GM19328 (cell line): ENCODE measurements around the gene TMEM134.
"Not testable (repeated sequence)": the region's sequence is repeated elsewhere in the genome, so short reads cannot be mapped to it uniquely, and the experiment has no call there.

ENCODE experiments used
- ATAC-seq: cut with Tn5 transposase; IDR thresholded peaks from one replicate; pipeline ENCODE4 v1.9.1; 2021; ENCODE audit warnings: mild to moderate bottlenecking, moderate library complexity; ENCODE audit not compliant: unreplicated experiment

Gene TMEM134

GRCh38 chr11:67486481-67487195, 17.6 kb upstream of the TMEM134 start:
- ATAC-seq, result peak; percentile 37

GRCh38 chr11:67485873-67486361, 16.9 kb upstream of the TMEM134 start:
- not testable (repeated sequence) for ATAC-seq

DNA sequence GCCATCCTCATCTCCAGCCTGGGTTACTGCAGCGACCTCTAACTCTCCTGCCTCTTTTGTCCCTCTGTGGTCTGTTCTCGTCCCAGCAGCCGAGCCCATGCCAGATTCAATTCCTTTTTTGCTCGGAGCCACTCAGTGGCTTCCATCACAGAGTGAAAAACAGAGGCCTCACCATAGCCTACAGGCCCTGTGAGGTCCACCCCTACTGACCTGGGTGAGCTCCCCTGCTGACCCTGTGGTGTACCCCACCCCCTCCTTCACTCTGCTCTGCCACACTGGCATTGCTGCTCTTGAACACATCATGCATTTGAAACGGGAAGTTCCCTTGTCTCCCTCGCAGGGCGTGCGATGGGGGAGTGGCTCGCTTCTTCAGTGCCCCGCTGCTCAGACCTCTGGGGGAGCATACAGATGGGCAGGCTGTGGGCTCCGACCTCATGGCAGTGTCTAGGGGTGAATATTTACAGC, 15.8 kb upstream of the TMEM134 start:
- ATAC-seq, result no peak

GRCh38 chr11:67483831-67484665, 15.0 kb upstream of the TMEM134 start:
- ATAC-seq, result no peak

GRCh38 chr11:67482827-67483798, 14.1 kb upstream of the TMEM134 start, which contains the start of gene AIP:
Gene AIP, plus strand, starts transcription at chr11:67483026. Its CDS starts 133 bp downstream, at chr11:67483159.
- ATAC-seq, result peak; percentile 59

- peak; percentile 11 for ATAC-seq
Observed at GRCh38 chr11:67482275-67482826, 13.3 kb upstream of the TMEM134 start.

DNA sequence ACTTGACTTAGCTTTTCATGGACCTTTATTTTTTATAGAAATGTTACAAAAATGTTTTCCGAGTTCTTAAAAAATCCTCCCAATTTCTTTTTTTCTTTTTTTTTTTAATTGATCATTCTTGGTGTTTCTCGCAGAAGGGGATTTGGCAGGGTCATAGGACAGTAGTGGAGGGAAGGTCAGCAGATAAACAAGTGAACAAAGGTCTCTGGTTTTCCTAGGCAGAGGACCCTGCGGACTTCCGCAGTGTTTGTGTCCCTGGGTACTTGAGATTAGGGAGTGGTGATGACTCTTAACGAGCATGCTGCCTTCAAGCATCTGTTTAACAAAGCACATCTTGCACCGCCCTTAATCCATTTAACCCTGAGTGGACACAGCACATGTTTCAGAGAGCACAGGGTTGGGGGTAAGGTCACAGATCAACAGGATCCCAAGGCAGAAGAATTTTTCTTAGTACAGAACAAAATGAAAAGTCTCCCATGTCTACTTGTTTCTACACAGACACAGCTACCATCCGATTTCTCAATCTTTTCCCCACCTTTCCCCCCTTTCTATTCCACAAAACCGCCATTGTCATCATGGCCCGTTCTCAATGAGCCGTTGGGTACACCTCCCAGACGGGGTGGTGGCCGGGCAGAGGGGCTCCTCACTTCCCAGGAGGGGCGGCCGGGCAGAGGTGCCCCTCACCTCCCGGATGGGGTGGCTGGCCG, 8.4 kb upstream of the TMEM134 start:
- ATAC-seq, result not testable (repeated sequence)

DNA sequence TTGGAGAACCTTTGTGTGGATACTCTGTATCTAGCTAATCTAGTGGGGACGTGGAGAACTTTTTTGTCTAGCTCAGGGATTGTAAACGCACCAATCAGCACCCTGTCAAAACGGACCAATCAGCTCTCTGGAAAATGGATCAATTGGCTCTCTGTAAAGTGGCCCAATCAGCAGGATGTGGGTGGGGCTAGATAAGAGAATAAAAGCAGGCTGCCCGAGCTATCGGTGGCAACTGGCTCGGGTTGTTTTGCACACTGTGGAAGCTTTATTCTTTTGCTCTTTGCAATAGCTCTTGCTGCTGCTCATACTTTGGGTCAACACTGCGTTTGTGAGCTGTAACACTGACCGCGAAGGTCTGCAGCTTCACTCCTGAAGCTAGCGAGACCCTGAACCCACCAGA, 7.6 kb upstream of the TMEM134 start:
- ATAC-seq, result not testable (repeated sequence)

GRCh38 chr11:67472882-67473281, 3.8 kb upstream of the TMEM134 start:
- no peak for ATAC-seq

- ATAC-seq, result no peak
Observed at GRCh38 chr11:67470337-67471002, 1.4 kb upstream of the TMEM134 start.

DNA sequence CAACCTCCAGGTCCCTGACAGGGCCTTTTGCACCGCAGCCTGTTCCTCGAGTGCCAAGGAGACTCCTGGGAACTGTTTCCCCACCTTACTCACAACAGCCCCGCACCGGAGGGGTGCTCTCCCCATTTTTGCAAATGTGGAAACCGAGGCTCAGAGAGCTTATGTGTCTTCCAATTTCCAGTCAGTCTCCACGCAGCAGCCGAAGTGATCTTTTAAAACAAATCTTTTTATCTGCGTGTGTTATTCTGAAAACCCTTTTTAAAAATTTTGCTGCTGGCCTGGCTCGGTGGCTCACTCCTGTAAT, 409 bp upstream of the TMEM134 start:
- ATAC-seq, result no peak

DNA sequence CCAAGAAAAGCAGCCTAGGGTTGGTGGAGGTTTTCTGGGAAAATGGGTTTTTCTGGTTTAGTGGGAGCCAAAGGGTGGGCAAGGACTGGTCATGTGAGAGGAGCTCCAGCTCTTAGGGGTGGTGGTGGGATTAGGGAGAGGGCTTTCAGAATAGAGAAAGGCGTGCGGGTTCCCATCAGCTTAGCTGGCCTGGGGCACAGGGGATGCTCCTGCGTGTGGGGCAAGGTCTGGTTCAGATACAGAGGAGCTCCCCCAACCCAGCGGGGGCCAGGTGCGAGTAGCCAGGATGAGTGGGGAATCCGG, 644 bp downstream of the TMEM134 start:
- ATAC-seq, result no peak

DNA sequence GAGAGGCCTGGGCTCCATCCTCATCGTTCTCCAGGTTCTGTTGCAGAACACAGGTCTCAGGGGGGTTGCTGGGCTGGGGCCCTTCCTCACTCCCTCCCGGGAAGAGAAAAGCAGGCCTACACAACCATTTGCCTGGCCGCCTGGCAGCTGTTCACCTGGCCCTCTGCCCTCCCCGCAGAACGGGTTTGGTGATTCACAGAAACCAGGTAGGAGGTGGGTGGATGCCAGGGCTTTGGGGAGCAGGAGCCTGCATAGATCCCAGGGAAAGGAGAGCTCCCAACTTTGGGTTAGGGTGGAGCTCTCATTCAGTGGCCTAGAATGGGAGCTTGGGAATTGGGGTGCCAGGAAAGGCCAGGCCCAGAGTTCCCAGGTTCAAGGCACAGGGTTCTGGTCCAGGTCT, 995 bp downstream of the TMEM134 start:
- no peak for ATAC-seq

GRCh38 chr11:67466962-67467771, 1.9 kb downstream of the TMEM134 start:
- no peak for ATAC-seq

DNA sequence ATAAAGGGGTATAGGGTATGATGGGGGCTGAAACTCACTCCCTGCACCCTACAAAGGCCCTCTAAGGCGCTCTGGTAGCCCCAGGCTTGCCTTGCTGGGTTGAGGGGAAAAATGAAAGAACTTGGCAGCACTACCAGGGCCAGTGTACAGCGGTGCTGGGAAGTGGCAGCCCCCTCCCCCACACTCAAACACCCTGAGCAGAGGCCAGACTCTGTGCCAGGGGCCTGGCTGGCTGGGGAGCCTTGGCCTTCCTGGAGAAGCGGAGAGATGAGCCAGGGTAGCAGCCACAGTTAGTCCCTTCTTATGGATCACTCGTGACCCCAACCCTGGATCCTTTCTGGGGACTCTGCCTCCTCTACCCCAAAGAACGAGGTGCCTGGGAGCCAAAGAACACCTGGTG, 2.7 kb downstream of the TMEM134 start:
- ATAC-seq, result no peak

- ATAC-seq, result not testable (repeated sequence)
Observed at GRCh38 chr11:67465530-67465929, 3.5 kb downstream of the TMEM134 start.

- no peak for ATAC-seq
Observed at GRCh38 chr11:67465189-67465510, 3.9 kb downstream of the TMEM134 start.

GRCh38 chr11:67464411-67465188, 4.5 kb downstream of the TMEM134 start:
- peak; percentile 35 for ATAC-seq
